Fibroblast of lung (primary cell): ENCODE results near the gene SPSB2.

Experiments used
- CTCF ChIP-seq, 2 donors: IDR thresholded peaks in 1 of 2; conservative IDR thresholded peaks in 1 of 2; 1 replicate in 1 of 2; 2 replicates in 1 of 2; pipeline ENCODE4 v1.5.1; 2011 to 2012; ENCODE audit warnings: low read length in 2 of 2, control low read depth in 1 of 2, inconsistent platforms in 1 of 2, low read depth in 1 of 2, mild to moderate bottlenecking in 1 of 2
- EZH2 ChIP-seq: IDR thresholded peaks from 2 replicates; pipeline ENCODE4 v1.5.1; 2012; ENCODE audit warnings: low read length, control low read depth, mild to moderate bottlenecking; ENCODE audit errors: missing control alignments

GRCh38 chr12:6899837-6900519 lies 26.9 kb upstream of the SPSB2 start:
- TF ChIP-seq CTCF (conservative IDR thresholded peaks at IDR 0.05 in 1 of 2, IDR thresholded peaks at IDR 0.05 in 1 of 2; ENCODE audit: low read depth in 1 of 2, low read length in 2 of 2) (no peak), EZH2 (no peak)
